ENCODE measurements around the gene INTS2.

- TF ChIP-seq, protein P1, sequence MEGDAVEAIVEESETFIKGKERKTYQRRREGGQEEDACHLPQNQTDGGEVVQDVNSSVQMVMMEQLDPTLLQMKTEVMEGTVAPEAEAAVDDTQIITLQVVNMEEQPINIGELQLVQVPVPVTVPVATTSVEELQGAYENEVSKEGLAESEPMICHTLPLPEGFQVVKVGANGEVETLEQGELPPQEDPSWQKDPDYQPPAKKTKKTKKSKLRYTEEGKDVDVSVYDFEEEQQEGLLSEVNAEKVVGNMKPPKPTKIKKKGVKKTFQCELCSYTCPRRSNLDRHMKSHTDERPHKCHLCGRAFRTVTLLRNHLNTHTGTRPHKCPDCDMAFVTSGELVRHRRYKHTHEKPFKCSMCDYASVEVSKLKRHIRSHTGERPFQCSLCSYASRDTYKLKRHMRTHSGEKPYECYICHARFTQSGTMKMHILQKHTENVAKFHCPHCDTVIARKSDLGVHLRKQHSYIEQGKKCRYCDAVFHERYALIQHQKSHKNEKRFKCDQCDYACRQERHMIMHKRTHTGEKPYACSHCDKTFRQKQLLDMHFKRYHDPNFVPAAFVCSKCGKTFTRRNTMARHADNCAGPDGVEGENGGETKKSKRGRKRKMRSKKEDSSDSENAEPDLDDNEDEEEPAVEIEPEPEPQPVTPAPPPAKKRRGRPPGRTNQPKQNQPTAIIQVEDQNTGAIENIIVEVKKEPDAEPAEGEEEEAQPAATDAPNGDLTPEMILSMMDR (conservative IDR thresholded peaks at IDR 0.05; ENCODE audit: low read depth, low read length), result no peak
- no peak for TF ChIP-seq EZH2 (IDR thresholded peaks at IDR 0.05; ENCODE audit: borderline replicate concordance, low read depth, low read length, poor library complexity, severe bottlenecking)
Measured at GRCh38 chr17:61842899-61843298, 84.9 kb downstream of the INTS2 start.
